Lower leg skin (tissue), 3 donors: ENCODE measurements around the gene COL4A1.

Experiments used
- POLR2A ChIP-seq, 2 donors: fragments of 450-650 bp; IDR thresholded peaks; one replicate each; pipeline ENCODE4 v1.6.1; 2016 to 2017; ENCODE audit warnings: antibody characterized with exemption in 2 of 2, mild to moderate bottlenecking in 1 of 2, moderate library complexity in 1 of 2
- TF ChIP-seq, protein P1 (sequence below), 3 donors: fragments of 450-650 bp; IDR thresholded peaks; one replicate each; pipeline ENCODE4 v1.5.1; 2016; ENCODE audit warnings: antibody characterized with exemption in 3 of 3, mild to moderate bottlenecking in 3 of 3, moderate library complexity in 2 of 3

- TF ChIP-seq, protein P1, sequence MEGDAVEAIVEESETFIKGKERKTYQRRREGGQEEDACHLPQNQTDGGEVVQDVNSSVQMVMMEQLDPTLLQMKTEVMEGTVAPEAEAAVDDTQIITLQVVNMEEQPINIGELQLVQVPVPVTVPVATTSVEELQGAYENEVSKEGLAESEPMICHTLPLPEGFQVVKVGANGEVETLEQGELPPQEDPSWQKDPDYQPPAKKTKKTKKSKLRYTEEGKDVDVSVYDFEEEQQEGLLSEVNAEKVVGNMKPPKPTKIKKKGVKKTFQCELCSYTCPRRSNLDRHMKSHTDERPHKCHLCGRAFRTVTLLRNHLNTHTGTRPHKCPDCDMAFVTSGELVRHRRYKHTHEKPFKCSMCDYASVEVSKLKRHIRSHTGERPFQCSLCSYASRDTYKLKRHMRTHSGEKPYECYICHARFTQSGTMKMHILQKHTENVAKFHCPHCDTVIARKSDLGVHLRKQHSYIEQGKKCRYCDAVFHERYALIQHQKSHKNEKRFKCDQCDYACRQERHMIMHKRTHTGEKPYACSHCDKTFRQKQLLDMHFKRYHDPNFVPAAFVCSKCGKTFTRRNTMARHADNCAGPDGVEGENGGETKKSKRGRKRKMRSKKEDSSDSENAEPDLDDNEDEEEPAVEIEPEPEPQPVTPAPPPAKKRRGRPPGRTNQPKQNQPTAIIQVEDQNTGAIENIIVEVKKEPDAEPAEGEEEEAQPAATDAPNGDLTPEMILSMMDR (IDR thresholded peaks at IDR 0.05), result no peak
- TF ChIP-seq POLR2A (IDR thresholded peaks at IDR 0.05), result no peak
Observed at GRCh38 chr13:110345701-110346100, 38.7 kb upstream of the COL4A1 start.
